ENCODE data around the gene MMRN2. TPM values are rescaled to one million over a fixed set of nuclear protein-coding genes. Genes with fewer than 3 reads are reported as not detected.
"Not testable (repeated sequence)": the region's sequence is repeated elsewhere in the genome, so short reads cannot be mapped to it uniquely, and the experiment has no call there.

The MMRN2 gene, protein sequence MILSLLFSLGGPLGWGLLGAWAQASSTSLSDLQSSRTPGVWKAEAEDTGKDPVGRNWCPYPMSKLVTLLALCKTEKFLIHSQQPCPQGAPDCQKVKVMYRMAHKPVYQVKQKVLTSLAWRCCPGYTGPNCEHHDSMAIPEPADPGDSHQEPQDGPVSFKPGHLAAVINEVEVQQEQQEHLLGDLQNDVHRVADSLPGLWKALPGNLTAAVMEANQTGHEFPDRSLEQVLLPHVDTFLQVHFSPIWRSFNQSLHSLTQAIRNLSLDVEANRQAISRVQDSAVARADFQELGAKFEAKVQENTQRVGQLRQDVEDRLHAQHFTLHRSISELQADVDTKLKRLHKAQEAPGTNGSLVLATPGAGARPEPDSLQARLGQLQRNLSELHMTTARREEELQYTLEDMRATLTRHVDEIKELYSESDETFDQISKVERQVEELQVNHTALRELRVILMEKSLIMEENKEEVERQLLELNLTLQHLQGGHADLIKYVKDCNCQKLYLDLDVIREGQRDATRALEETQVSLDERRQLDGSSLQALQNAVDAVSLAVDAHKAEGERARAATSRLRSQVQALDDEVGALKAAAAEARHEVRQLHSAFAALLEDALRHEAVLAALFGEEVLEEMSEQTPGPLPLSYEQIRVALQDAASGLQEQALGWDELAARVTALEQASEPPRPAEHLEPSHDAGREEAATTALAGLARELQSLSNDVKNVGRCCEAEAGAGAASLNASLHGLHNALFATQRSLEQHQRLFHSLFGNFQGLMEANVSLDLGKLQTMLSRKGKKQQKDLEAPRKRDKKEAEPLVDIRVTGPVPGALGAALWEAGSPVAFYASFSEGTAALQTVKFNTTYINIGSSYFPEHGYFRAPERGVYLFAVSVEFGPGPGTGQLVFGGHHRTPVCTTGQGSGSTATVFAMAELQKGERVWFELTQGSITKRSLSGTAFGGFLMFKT
- not detected for total RNA-seq

DNA sequence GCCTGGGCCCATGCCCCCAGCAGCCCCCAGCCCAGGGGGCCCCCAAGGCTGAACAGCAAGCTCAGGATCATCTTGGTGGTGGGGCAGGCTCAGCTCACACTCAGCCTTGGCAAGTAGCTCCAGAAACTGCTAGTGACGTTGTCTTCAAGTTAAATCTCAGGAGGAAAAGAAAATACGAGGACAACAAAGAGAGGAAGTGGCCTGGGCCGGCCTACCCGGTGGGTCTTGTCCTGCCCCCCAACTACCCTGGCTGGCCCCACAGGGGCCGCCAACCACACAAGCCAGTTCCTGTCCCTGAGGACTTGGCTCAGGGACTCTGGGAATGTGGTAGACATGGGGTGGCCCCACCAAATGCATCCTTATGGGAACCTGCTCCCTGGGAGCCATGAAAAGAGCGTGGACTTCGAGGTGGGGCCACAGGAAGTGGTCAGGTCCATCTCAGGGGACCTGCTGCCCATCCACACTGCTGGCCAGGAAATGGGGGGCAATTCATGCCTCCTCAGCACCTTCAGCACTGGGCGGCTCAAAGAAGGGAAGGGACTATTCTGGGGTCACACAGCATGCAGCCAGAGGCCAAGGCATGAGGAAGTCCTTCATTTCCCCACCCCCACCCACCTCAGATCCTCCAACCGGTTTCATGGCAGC is at the start of gene MMRN2:
MMRN2 (minus strand) TSS at position 145 of the 645 bp plus-strand sequence; CDS start at position 71, 74 bp downstream.
- Mint-ChIP-seq H3K27me3 (no peaks in the 10 kb centered on the region), H3K9me3 (ENCODE audit: low read depth) (no peaks in the 10 kb centered on the region), H3K4me3 (no peak within 1 kb of the TSS), H3K36me3 (no peaks in the 10 kb centered on the region), H3K27ac (no peak within 1 kb of the TSS), H3K4me1 (peaks cover 5% of the 10 kb centered on the region)
- CTCF ChIA-PET: interaction anchor here (2.3 kb wide), 2 partner anchors 9 to 10 kb away, joined by 9 to 12 read pairs; no protein-coding TSS in a partner anchor
- DNase-seq (no peak), ATAC-seq (no peak)

DNA sequence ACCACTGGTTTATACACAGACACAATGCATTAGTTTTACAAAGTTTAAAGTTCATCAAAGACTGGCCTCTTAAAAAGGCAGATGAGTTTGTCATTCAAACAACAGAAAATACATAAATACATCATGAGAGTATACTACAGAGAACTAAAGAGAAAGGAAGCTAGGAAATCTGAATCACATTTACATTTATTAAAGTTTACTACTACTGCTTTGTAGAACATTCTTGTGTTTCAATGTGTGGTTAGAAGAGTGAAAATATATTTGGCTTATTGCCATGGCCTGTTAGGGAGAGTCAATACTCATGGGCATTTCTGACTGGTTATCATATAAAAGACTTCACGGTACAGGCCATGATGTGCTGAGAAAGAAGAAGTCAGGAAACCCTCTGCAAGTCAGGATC is 49.7 kb upstream of the MMRN2 start:
- H3K9me3 Mint-ChIP-seq (ENCODE audit: low read depth); ATAC-seq; H3K4me1 Mint-ChIP-seq; H3K27me3 Mint-ChIP-seq; H3K27ac Mint-ChIP-seq; DNase-seq; H3K36me3 Mint-ChIP-seq; CTCF ChIA-PET; H3K4me3 Mint-ChIP-seq: not testable (repeated sequence)

DNA sequence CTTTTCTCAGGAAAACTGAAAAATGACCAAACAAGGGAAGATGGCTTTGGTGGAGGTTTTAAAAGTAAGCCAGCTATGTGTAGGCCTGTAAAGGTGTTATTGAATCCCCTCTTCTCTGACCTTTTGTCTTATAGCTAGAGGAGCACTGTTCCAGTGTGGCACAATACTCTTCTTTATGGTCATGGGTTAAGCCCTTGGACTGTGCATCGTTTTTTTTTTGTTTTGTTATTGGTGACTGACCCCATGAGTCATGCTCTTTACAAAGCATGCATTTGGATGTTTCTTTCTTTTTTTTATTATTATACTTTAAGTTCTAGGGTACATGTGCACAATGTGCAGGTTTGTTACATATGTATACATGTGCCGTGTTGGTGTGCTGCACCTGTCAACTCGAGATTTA is 43.1 kb upstream of the MMRN2 start:
- H3K4me3 Mint-ChIP-seq: no peak overlapping the region
- no peaks in the 10 kb centered on the region for H3K9me3 Mint-ChIP-seq (ENCODE audit: low read depth)
- H3K36me3 Mint-ChIP-seq: no peaks in the 10 kb centered on the region
- CTCF ChIA-PET: no interaction called here
- ATAC-seq: no peak
- H3K27ac Mint-ChIP-seq: no peak overlapping the region
- H3K4me1 Mint-ChIP-seq: peaks cover 5% of the 10 kb centered on the region
- no peak for DNase-seq
- H3K27me3 Mint-ChIP-seq: peaks cover 4% of the 10 kb centered on the region

DNA sequence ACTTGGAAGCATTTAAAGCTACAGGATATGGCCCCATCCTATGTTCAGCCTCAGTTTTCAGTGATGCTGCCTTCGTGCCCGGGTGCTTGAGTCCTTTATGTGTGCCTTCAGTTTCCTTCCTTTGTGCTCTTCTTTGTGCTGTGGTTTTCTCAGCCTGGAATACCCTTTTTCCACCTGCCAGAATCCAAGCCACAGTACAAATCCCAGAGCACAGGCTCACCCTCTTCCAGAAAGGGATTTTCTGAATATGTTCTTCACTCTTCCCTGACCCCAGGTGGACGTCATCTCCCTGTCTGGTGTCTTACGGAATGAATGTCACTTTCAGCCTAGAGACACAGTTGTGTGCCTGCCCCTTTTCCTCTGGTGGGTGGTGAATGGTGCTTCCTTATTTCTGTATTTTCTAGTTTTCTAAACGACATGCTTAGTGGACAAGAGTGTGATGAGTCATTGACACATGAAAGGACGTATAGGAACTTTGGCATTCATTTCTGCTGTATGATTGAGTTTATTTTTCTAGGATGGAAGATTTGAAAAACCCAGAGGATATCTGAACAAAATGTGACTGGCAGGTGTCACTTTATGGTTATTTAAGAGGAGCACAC is 42.5 kb upstream of the MMRN2 start:
- H3K27me3 Mint-ChIP-seq; H3K27ac Mint-ChIP-seq; ATAC-seq; H3K4me1 Mint-ChIP-seq; H3K4me3 Mint-ChIP-seq; H3K9me3 Mint-ChIP-seq (ENCODE audit: low read depth); H3K36me3 Mint-ChIP-seq; DNase-seq; CTCF ChIA-PET: not testable (repeated sequence)

DNA sequence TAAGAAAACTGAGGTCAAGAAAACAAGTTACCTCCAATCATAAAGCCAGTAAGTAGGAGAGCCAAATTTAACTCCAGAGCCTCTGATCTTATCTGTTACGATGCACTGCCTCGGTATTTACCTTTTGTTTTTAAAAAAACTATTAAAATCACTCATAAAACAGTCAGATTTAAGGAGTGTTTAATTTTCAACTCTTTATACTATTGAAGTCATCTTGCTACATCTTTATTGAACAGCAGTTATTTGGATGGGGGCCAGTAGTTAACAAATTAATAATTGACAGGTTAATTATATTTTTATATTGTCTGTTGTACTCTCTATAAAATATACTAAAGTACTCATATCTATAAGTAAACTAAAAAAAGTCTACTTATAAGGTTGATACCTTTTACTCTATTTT is 35.5 kb upstream of the MMRN2 start:
- Mint-ChIP-seq H3K4me3 (no peak overlapping the region), H3K27ac (no peak overlapping the region), H3K4me1 (no peaks in the 10 kb centered on the region), H3K9me3 (ENCODE audit: low read depth) (no peaks in the 10 kb centered on the region), H3K27me3 (peaks cover 29% of the 10 kb centered on the region), H3K36me3 (no peaks in the 10 kb centered on the region)
- DNase-seq: no peak
- CTCF ChIA-PET: no interaction called here
- no peak for ATAC-seq

DNA sequence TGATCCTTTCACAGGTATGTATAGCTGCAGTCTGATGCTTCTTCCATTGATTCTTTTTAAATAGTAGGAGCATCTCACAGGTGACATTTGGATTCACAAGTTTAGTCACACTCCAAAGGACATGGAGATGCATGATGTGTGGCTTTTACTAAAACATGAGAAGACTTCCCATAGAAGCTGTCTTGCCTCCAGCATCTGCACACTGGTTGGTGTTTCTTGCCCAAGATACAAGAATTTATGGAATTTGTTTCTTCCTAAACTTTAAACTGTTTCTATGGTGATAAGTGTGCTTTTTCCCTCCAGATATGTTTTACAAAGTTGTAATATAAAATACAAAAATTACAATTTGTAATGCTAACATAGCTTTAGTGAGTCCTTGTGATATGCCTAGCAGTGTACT is 35.0 kb upstream of the MMRN2 start:
- H3K27me3 Mint-ChIP-seq: peaks cover 28% of the 10 kb centered on the region
- CTCF ChIA-PET: no interaction called here
- H3K4me3 Mint-ChIP-seq: no peak overlapping the region
- H3K4me1 Mint-ChIP-seq: no peaks in the 10 kb centered on the region
- no peak overlapping the region for H3K27ac Mint-ChIP-seq
- no peaks in the 10 kb centered on the region for H3K36me3 Mint-ChIP-seq
- H3K9me3 Mint-ChIP-seq (ENCODE audit: low read depth): no peaks in the 10 kb centered on the region
- ATAC-seq (no peak), DNase-seq (no peak)

DNA sequence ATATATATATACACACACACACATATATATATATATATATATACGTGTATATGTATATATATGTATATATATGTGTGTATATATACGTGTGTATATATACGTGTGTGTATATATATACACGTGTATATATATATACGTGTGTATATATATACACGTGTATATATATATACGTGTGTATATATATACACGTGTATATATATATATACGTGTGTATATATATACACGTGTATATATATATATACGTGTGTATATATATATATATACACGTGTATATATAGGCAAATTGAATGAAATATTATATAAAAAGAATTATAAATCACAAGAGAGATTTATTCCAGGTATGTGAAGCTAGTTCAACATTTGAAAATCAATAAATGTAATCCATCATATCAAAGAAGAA is 33.9 kb upstream of the MMRN2 start:
- DNase-seq; H3K27ac Mint-ChIP-seq; H3K4me1 Mint-ChIP-seq; CTCF ChIA-PET; H3K36me3 Mint-ChIP-seq; H3K4me3 Mint-ChIP-seq; H3K9me3 Mint-ChIP-seq (ENCODE audit: low read depth); ATAC-seq: not testable (repeated sequence)
- H3K27me3 Mint-ChIP-seq: peaks cover 28% of the 10 kb centered on the region

DNA sequence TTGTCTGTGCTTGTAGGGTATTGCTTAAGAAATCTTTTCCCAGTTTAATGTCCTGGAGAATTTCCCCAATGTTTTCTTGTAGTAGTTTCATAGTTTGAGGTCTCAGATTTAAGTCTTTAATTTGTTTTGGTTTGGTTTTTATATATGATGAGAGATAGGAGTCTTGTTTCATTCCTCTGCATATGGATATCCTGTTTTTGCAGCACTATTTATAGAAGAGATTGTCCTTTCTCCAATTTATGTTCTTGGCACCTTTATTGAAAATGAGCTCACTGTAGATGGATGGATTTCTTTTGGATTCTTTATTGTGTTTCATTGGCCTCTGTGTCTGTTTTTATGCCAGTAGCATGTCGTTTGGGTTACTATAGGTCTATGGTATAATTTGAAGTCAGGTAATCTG is 31.1 kb upstream of the MMRN2 start:
- CTCF ChIA-PET: interaction anchor here (1.1 kb wide), 1 partner anchor 50 kb away, joined by 7 read pairs; no protein-coding TSS in a partner anchor

DNA sequence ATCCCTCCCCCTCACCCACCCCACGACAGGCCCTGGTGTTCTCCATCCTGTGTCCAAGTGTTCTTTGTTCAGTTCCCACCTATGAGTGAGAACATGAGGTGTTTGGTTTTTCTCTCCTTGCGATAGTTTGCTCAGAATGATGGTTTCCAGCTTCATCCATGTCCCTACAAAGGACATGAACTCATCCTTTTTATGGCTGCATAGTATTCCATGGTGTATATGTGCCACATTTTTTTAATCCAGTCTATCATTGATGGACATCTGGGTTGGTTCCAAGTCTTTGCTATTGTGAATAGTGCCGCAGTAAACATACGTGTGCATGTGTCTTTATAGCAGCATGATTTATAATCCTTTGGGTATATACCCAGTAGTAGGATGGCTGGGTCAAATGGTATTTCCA is 27.1 kb upstream of the MMRN2 start:
- H3K27ac Mint-ChIP-seq, H3K4me1 Mint-ChIP-seq, CTCF ChIA-PET: not testable (repeated sequence)

More for the DNA sequence above, 31.1 kb upstream of the MMRN2 start:
- DNase-seq (no peak), ATAC-seq (no peak)
- no peak overlapping the region for H3K27ac Mint-ChIP-seq
- H3K27me3 Mint-ChIP-seq: peaks cover 30% of the 10 kb centered on the region
- H3K4me3 Mint-ChIP-seq: no peak overlapping the region
- H3K36me3 Mint-ChIP-seq: no peaks in the 10 kb centered on the region
- H3K4me1 Mint-ChIP-seq: no peaks in the 10 kb centered on the region
- no peaks in the 10 kb centered on the region for H3K9me3 Mint-ChIP-seq (ENCODE audit: low read depth)

DNA sequence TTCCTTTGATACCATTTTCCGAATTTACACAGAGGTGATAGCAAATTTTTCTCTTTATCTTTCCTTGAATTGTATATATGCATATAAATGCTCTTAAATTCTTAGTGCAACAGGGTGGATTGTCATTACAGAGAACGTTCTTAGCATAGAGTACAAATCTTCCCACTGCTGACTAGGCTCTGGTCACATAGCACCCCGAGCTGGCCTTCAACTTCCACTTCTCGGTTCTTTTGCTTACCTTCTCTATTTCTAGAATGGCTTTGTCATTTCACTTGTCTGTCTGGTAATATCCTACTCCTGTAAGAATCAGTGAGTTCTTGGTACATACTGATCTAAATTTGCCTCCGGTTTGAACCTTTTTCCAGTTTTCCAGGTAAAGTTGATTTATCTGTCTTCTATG is 24.3 kb upstream of the MMRN2 start:
- ATAC-seq: no peak

More for the DNA sequence above, 27.1 kb upstream of the MMRN2 start:
- not testable (repeated sequence) for H3K4me3 Mint-ChIP-seq; DNase-seq; H3K9me3 Mint-ChIP-seq (ENCODE audit: low read depth); ATAC-seq; H3K36me3 Mint-ChIP-seq
- H3K27me3 Mint-ChIP-seq: peaks cover 39% of the 10 kb centered on the region

DNA sequence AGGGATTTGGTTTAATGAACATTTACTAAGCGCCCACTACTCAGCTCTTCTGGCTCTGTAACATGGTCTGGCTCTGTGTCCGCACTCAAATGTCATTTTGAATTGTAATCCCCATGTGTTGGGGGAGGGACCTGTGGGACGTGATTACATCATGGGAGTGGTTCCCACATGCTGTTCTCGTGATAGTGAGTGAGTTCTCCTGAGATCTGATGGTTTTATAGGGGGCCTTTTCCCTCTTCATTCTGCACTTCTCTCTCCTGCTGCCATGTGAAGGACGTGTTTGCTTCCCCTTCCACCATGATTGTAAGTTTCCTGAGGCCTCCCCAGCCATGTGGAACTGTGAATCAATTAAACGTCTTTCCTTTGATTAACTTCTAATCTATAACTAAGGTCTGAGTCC is 23.6 kb upstream of the MMRN2 start:
- H3K27ac Mint-ChIP-seq; H3K9me3 Mint-ChIP-seq (ENCODE audit: low read depth); ATAC-seq; CTCF ChIA-PET; H3K4me3 Mint-ChIP-seq; DNase-seq; H3K36me3 Mint-ChIP-seq; H3K4me1 Mint-ChIP-seq: not testable (repeated sequence)
- peaks cover 25% of the 10 kb centered on the region for H3K27me3 Mint-ChIP-seq

More for the DNA sequence above, 24.3 kb upstream of the MMRN2 start:
- Mint-ChIP-seq H3K4me1 (no peaks in the 10 kb centered on the region), H3K27ac (no peak overlapping the region), H3K9me3 (ENCODE audit: low read depth) (no peaks in the 10 kb centered on the region), H3K27me3 (peaks cover 25% of the 10 kb centered on the region), H3K4me3 (no peak overlapping the region), H3K36me3 (no peaks in the 10 kb centered on the region)
- CTCF ChIA-PET: no interaction called here
- no peak for DNase-seq

DNA sequence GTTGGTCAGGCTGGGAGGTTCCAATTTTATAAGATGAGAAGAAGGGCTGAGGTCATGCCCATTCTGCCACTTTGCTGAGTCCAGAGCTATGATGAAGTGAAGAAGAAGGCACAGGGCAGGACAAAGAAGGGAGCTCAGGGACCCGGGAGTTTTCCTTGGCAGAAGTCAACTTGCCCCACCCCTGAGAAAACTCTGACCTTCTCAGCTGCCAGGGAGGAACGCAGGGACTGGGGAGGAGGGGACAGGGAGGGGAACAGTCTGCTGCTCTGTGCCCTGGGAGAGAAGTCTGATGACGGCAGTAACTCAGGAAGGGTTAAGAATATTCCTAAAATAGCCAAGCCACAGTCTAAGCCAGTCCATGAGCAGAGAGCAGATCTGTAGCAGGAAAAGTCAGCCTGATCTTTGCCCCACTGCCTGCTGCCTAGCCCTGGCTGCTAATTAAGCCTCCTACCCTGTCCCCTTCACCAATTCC is 22.6 kb upstream of the MMRN2 start:
- Mint-ChIP-seq H3K27ac (no peak overlapping the region), H3K4me3 (no peak overlapping the region), H3K27me3 (peaks cover 25% of the 10 kb centered on the region), H3K36me3 (no peaks in the 10 kb centered on the region), H3K9me3 (ENCODE audit: low read depth) (no peaks in the 10 kb centered on the region), H3K4me1 (no peaks in the 10 kb centered on the region)
- CTCF ChIA-PET: interaction anchor here (0.6 kb wide), 1 partner anchor 41 kb away, joined by 3 read pairs; no protein-coding TSS in a partner anchor
- DNase-seq (no peak), ATAC-seq (no peak)

DNA sequence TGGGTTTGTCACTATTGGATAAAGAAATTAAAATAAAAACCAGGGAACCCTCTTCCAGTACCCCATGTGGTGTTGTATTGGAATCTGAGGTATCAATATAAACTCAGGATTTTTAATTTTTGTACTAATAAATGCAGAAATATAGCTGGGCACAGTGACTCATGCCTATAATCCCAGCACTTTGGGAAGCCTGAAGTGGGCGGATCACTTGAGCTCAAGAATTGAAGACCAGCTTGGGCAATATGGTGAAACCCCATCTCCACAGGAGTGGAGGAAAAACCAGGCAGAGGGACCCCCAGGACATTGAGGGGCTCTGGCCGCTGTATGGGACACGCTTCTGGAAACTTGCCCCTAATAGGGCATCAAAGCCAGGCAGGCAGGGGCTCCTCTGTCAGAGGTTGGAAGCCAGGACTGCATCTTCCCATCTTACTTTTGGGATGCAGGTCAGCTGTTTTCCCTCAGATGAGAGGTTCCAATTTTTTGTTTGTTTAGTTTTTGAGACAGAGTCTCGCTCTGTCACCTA is 21.9 kb upstream of the MMRN2 start:
- Mint-ChIP-seq H3K4me3 (no peak overlapping the region), H3K36me3 (no peaks in the 10 kb centered on the region), H3K27ac (no peak overlapping the region), H3K9me3 (ENCODE audit: low read depth) (no peaks in the 10 kb centered on the region), H3K27me3 (peaks cover 25% of the 10 kb centered on the region), H3K4me1 (no peaks in the 10 kb centered on the region)
- DNase-seq (no peak), ATAC-seq (no peak)
- CTCF ChIA-PET: no interaction called here
